ENCODE results near the gene RUSC2.
"Not testable (repeated sequence)": the region's sequence is repeated elsewhere in the genome, so short reads cannot be mapped to it uniquely, and the experiment has no call there.

The RUSC2 gene

GRCh38 chr9:35498245-35498644 is 8.3 kb downstream of the RUSC2 start:
- DNase-seq, result not testable (repeated sequence)

DNA sequence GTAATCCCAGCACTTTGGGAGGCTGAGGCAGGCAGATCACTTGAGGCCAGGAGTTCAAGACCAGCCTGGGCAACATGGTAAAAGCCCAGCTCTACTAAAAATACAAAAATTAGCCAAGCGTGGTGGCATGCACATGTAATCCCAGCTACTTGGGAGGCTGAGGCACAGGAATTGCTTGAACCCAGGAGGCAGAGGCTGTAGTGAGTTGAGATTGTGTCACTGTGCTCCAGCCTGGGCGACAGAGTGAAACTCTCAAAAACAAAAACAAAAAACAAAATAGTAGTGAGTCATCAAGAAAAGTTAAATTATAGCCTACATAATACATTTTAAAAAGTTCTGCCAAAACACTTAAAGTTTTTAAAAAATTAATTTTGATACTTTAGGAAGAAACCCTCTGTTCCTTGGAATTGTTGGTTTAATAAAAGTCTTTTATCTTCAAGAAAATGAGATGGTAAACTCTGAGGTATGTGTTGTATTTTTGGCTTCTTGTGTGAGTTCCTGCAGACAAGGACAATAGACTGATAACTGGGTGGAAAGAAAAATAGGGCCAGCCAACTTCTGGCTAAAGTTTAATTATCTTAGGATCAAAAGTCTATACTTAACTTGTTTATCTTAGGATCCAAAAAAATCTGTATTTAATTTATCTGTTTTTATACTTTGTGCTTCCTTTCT is 9.3 kb downstream of the RUSC2 start:
- no peak for DNase-seq

DNA sequence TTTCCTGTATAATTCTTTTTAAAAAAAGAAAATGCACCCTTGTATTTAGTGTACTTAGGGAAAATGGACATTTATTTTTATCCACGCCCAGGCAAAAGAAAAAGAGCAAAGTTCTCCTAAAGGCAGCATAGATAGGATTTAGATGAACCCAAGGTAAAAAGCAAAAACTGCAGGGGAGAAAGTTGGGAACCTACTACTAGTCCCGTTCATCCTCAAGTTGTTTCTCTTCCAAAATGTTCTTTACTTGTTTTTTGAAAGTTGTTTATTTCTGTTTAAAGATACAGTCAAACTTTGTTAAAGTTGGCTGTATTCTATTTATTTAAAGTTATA is 9.8 kb downstream of the RUSC2 start:
- DNase-seq, result no peak

DNA sequence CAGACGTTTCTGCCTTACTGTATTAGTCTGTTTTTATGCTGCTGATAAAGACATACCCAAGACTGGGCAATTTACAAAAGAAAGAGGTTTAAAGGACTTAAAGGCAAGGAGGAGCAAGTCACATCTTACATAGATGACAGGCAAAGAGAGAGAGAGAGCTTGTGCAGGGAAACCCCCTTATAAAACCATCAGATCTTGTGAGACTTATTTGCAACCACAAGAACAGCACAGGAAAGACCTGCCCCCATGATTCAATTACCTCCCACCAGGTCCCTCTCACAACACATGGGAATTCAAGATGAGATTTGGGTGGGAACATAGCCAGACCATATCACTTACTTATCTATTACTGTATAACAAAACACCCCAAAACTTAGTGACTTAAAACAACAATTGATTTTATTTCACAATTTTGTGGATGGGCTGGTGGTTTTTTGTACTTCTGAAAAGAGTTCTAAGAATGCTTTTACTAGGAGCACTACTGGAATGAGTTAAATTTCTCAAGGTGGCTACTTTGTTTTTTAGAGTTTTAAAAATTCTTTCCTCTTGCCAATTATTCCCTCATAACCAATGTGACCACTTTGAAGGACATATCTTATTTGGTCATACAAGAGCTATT is 10.3 kb downstream of the RUSC2 start:
- DNase-seq, result no peak

DNA sequence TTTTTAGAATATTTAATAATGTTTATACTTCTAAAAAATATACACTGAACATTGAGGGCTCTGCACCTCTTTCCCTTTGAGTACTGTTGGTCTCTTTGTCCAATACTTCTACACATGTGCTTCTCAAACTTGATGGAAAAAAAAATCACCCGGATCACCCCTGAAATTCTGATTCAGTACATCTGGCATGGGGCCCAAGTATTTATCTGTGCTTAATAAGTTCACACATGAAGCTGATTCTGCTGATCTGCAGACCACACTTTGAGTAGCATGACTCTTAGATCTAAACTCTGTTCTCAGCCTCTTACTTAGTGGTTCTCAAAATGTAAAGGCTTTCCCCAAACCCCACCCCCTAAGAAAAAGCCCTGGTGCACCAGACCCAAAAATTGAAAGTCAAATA is 12.0 kb downstream of the RUSC2 start:
- no peak for DNase-seq

DNA sequence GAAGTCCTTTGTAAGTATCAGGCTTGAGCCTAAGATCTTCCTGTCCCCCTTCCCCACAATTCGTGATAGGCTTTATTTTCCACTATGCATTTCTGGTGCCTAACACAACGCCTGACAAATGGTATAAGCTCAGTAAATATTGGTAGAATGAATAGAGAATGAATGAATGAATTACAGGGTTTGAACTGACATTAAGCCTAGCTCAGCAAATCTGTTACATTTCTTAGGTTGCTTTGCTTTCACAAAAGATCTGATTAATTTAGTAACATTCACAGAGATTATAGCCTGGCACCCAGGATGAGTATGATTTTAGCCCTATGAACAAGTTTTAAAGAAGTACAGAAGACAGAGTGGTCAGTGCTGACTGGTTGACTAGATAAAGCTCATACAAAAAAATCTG is 16.4 kb downstream of the RUSC2 start:
- DNase-seq, result no peak

DNA sequence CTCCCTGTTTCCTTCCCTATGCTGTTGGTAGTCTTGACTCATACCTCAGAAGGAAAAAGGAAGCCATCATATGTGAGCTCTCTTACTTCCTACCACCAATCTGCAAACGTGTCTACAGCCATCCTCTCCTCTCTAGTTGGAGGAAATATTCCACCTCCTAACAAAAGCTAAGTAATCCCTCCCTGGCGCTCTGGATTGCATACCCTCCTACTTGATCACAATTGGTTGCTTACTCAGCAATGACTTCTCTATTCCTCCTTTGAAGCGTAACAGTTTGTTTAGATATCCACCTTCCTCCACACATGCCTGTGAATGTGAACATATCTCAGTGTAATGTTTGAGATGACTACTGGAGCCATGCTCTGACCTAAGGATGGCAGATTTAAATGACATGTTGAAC is 18.2 kb downstream of the RUSC2 start:
- no peak for DNase-seq

- DNase-seq, result no peak
These were observed 20.5 kb downstream of the RUSC2 start for GRCh38 chr9:35510383-35510753.

DNA sequence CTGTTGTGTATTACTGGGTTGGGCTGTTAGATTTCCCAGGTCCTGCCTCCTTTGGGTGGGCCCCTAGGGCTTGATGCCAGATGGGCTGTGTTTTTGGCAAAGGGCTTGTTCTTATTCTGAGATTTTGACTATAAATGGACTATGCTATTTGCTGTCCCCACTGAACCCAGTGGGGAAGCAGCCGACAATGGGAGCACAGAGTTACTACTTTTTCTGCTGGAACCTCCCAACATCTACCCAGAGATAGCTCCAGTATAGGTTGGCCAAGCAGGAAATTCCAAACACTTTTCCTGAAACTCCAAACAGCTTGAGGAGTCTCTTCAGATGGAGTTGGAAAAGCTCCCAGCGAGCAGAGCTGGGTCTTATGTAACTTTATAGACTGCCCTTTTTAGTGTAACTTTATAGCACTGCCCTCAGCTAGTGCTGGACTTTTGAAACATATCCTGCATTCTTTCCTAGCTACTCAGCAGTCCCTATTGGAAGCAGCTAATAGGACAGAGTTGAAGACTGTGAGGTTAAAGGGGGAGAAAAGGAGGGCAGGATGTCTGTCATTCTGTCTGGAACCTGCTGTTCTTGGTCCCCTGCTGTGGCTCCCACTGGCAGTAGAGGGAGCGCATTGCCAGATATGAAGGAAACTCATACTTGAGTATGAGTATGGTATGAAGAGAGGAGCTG is 21.0 kb downstream of the RUSC2 start:
- DNase-seq, result no peak

- no peak for DNase-seq
These were observed 21.5 kb downstream of the RUSC2 start for GRCh38 chr9:35511453-35511852.

DNA sequence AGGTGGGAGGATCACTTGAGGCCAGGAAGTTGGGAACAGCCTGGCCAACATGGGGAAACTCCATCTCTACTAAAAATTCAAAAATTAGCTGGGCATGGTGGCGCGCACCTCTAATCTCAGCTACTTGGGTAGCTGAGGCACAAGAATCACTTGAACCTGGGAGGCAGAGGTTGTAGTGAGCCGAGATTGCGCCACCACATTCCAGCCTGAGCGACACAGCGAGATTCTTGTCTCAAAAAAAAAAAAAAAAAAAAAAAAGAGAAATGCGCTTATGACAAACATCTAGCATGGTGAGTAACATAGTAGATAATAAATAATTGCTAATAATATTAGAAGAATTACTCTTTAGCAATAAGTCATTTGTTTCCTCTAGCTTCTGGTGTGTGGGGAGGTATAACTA is 25.9 kb downstream of the RUSC2 start:
- DNase-seq, result no peak

GRCh38 chr9:35516479-35516878 is 26.6 kb downstream of the RUSC2 start:
- DNase-seq, result no peak

DNA sequence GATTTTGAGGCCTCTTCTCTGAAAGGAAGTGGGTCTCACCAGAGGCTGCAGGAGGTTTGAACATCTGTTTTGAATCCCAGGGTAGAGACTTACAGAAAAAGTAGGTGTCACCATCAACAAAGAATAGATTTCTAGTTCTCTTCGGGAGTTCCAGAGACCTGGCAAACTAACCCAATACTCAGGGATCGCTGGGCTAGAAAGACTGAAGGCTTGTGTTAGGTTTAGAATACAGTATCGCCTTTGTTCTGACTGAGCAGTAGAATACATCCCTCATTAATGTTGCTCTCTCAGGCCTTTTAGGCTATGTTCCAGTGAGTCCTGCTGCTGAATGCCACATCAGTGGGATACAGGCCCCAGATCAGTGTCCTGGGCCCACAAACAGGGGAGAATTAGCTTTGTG is 27.2 kb downstream of the RUSC2 start:
- no peak for DNase-seq

DNA sequence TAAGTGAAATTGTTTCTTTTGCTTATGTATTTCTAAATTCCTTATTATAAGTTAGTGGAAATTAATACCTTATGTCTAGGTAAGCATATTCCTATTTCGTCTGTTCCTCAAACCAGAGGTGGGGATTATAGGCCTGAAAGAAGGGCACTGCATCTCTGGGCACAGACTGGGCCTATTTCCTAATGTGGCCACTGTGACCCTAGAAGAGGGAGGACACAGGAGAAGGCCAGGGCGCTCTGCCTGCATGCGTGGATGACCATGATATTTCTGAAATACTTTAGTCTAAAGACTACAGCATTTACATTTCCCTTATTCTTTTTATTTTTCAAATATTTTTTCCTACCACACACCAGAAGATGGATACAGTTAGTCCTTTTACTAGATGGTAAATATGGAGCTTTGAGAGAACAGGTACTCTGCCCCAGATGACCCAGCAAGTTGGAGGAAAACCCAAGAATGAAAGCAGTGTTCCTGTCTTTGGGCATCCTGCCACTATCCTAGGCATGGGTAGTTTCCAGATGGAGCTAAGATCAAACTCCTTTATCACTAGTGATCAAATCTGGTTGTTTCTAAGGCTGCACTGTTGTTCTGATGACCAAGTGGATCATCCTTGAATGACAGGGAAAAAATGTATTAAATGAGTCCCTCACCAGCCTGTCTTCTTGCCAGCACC is 27.8 kb downstream of the RUSC2 start:
- no peak for DNase-seq

DNA sequence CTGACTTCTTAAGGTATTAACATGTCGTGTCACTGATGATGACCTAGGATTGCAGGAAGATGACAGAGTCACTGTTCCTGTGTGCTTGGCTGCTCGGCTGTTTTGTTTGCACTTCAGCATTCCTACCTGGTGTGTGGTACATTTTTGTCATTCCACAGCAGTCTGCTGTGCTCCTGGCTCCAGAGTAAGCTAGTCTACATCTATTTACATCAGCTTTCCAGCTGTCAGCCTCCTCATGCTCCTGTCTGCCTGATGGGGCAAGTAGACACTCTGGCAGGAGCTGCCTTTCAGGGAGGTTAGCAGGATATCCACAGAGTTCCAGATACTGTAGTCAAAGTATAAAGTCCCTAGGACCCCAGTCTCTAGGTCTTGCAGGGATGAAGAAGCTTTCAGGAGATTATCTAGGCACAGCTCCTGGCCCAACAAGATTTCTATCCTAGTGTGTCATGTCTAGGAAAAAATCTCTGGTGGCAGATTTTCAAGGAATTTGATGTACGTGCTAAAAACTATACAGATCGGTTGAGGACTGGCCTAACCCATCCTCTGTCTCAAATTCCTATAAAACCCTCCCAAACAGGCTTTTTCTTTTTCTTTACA is 28.4 kb downstream of the RUSC2 start:
- no peak for DNase-seq

- DNase-seq, result no peak
These were observed 29.2 kb downstream of the RUSC2 start for GRCh38 chr9:35518981-35519679.

DNA sequence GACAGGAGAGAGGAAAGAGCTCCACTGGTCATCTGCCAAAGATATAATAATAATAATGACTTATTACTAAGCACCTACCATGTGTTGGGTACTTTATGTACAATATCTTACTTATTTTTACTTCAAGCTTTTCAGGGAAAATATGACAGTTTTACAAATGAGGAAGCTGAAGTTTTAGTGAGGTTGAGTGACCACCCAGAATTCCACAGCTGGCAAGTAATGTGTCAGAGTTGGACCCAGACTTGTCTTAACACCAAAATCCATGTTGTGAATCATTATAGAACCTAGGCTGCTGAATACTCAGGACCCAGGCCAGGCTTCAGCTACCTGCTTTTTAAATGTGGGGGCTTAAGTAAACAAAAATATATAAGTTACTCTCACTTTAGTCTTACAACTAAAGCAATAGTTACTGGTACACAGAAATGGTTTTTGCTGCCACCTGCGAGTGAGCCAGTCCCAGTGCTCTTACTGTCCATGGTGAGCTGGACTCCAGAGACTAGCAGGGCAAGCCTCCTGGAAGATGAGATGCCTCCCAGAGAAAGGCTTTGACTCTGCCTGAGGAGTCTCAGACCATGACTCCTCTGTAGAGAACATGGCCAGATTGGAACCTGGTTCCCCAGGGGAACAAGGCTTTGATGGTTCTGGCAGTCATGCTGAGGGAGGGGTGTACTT is 29.9 kb downstream of the RUSC2 start:
- DNase-seq, result no peak

GRCh38 chr9:35520364-35520710 is 30.4 kb downstream of the RUSC2 start:
- DNase-seq, result no peak

- no peak for DNase-seq
These were observed 31.8 kb downstream of the RUSC2 start for GRCh38 chr9:35521708-35522107.

DNA sequence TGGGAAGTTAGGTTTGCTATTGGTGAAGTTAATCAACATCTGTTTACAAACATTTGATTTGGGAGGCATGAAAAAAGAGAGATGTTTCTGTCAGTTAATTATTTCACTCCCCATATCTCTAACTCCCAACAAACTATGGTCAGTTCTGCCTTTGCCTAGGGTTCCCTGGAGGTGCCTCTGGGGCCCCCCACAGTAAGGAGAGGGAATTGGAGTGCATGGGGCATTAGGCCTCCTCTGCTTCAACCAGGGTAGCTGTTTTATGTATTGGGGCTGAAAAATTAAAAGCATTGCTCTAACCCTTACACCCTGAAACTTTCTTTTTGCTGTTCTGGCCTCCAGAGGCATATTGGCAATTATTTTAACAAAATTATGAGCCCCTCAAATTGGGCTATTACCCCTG is 32.3 kb downstream of the RUSC2 start:
- no peak for DNase-seq

DNA sequence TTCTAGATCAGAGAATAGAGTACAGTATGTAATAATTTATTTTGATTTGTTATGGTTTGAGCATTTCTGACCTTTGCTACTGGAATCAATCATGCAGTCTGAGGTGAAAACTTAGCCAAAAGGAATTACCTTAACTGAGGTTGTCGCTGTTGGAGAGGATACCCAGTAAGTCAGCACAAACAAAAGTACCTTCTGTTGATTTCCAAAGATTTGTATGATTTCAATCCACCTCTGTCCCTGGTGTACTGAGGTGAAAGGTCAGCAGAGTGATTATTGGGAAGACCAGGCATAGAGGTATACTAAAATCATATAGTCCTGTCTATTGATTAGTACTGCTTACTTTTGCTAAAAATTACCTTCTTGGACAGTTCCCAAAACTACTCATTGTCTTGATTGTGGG is 32.8 kb downstream of the RUSC2 start:
- no peak for DNase-seq

GRCh38 chr9:35523556-35523955 is 33.6 kb downstream of the RUSC2 start:
- DNase-seq, result not testable (repeated sequence)
